Gastroesophageal sphincter (tissue), 4 donors: Measurements from ENCODE around the gene OLIG1. TPM values are rescaled to one million over a fixed set of nuclear protein-coding genes. Genes with fewer than 3 reads are reported as not detected.

ENCODE experiments used
- ATAC-seq: fragments of 150-250 bp; one replicate; pipeline ENCODE4 v1.9.1; 2016; ENCODE audit warnings: mild to moderate bottlenecking, moderate library complexity
- H3K27ac ChIP-seq, 4 donors: fragments of 200-600 bp; sonication (generic) in 3 of 4; 1 replicate in 3 of 4; 2 replicates in 1 of 4; pipeline ENCODE4 v1.5.1; 2016 to 2019
- H3K27me3 ChIP-seq: fragments of 200-600 bp; sonication (generic); one replicate; pipeline ENCODE4 v1.5.1; 2019
- H3K36me3 ChIP-seq, 2 donors: fragments of 200-600 bp; sonication (generic); one replicate each; pipeline ENCODE4 v1.5.1; 2019; ENCODE audit warnings: control low read depth in 1 of 2
- H3K4me1 ChIP-seq, 3 donors: fragments of 200-600 bp; sonication (generic); 1 replicate in 2 of 3; 2 replicates in 1 of 3; pipeline ENCODE4 v1.5.1; 2016 to 2019; ENCODE audit warnings: control low read depth in 2 of 3
- H3K4me3 ChIP-seq, 2 donors: fragments of 200-600 bp; sonication (generic); one replicate each; pipeline ENCODE4 v1.5.1; 2019; ENCODE audit warnings: mild to moderate bottlenecking in 1 of 2, moderate library complexity in 1 of 2
- H3K9me3 ChIP-seq, 3 donors: fragments of 200-600 bp; sonication (generic); one replicate each; pipeline ENCODE4 v1.5.1; 2017 to 2019; ENCODE audit warnings: control low read depth in 2 of 3
- EP300 ChIP-seq: sonication (generic); formaldehyde crosslinking; IDR thresholded peaks from one replicate; pipeline ENCODE4 v1.6.1; 2017; ENCODE audit warnings: antibody characterized with exemption, mild to moderate bottlenecking
- POLR2A ChIP-seq, 2 donors: fragments of 450-650 bp; IDR thresholded peaks; one replicate each; pipeline ENCODE4 v1.6.1; 2017; ENCODE audit warnings: antibody characterized with exemption in 2 of 2, mild to moderate bottlenecking in 2 of 2, moderate library complexity in 1 of 2
- POLR2AphosphoS5 ChIP-seq: sonication (generic); formaldehyde crosslinking; IDR thresholded peaks from one replicate; pipeline ENCODE4 v1.6.1; 2017; ENCODE audit warnings: antibody characterized with exemption
- WGBS, 2 donors: methylation state at CpG; one replicate each; pipeline ENCODE4 v1.1.5; 2018; ENCODE audit warnings: low coverage in 1 of 2; 5-methylcytosine and 5-hydroxymethylcytosine counted together
- total RNA-seq, 4 donors: library from RNA; depleted of rRNA; stranded (reverse); fragments of >200 nt; gene quantifications; one replicate each; pipeline ENCODE4 v1.1.0, GENCODE V29; 2016
- TF ChIP-seq, protein P1 (sequence below), 4 experiments: fragments of 200-600 bp in 2 of 4; fragments of 450-650 bp in 2 of 4; sonication (generic) in 1 of 4; IDR thresholded peaks; one replicate each; pipeline ENCODE4 v1.5.1; 2017 to 2019; ENCODE audit warnings: antibody characterized with exemption in 4 of 4, mild to moderate bottlenecking in 2 of 4, moderate library complexity in 2 of 4

The OLIG1 gene
- total RNA-seq, 4 donors from 2014 or later, result not detected

GRCh38 chr21:33026443-33026858 lies 43.5 kb upstream of the OLIG1 start:
- TF ChIP-seq POLR2A (IDR thresholded peaks at IDR 0.05), result no peak
- TF ChIP-seq, protein P1, sequence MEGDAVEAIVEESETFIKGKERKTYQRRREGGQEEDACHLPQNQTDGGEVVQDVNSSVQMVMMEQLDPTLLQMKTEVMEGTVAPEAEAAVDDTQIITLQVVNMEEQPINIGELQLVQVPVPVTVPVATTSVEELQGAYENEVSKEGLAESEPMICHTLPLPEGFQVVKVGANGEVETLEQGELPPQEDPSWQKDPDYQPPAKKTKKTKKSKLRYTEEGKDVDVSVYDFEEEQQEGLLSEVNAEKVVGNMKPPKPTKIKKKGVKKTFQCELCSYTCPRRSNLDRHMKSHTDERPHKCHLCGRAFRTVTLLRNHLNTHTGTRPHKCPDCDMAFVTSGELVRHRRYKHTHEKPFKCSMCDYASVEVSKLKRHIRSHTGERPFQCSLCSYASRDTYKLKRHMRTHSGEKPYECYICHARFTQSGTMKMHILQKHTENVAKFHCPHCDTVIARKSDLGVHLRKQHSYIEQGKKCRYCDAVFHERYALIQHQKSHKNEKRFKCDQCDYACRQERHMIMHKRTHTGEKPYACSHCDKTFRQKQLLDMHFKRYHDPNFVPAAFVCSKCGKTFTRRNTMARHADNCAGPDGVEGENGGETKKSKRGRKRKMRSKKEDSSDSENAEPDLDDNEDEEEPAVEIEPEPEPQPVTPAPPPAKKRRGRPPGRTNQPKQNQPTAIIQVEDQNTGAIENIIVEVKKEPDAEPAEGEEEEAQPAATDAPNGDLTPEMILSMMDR (IDR thresholded peaks at IDR 0.05), result no peak
- TF ChIP-seq EP300, result no peak
- no peak for TF ChIP-seq POLR2AphosphoS5
- no peaks in the 10 kb centered on the region for H3K9me3 ChIP-seq
- H3K4me3 ChIP-seq, result no peak overlapping the region
- peaks cover 100% of the 10 kb centered on the region for H3K27me3 ChIP-seq
- ATAC-seq, result no peak
- peaks cover 0 to 72% (median 31%) of the 10 kb centered on the region in 3 donors for H3K4me1 ChIP-seq
- 2% methylated on average over 20 of the region's 21 CpGs; no CpG with 5 or more reads in 1 of the 2 donors for WGBS, 2 donors
- no peak overlapping the region for H3K27ac ChIP-seq
- no peaks in the 10 kb centered on the region for H3K36me3 ChIP-seq

- H3K4me3 ChIP-seq, result no peak overlapping the region
- no peaks in the 10 kb centered on the region for H3K36me3 ChIP-seq
- H3K27me3 ChIP-seq, result peaks cover 100% of the 10 kb centered on the region
- no peak for ATAC-seq
- no peak overlapping the region for H3K27ac ChIP-seq
- H3K9me3 ChIP-seq, result no peaks in the 10 kb centered on the region
- no CpG with 5 or more reads among the region's 54 CpGs for WGBS, 2 donors
- peaks cover 0 to 72% (median 31%) of the 10 kb centered on the region in 3 donors for H3K4me1 ChIP-seq
- TF ChIP-seq, protein P1 (IDR thresholded peaks at IDR 0.05), result no peak
- no peak for TF ChIP-seq EP300
- TF ChIP-seq POLR2A (IDR thresholded peaks at IDR 0.05), result no peak
- no peak for TF ChIP-seq POLR2AphosphoS5
Measured at GRCh38 chr21:33026878-33027400, 43.0 kb upstream of the OLIG1 start.

- WGBS, 2 donors, result 0% methylated on average over 1 of the region's 85 CpGs; no CpG with 5 or more reads in 1 of the 2 donors
Measured at GRCh38 chr21:33027401-33028286, 42.3 kb upstream of the OLIG1 start.

GRCh38 chr21:33028287-33028670 lies 41.7 kb upstream of the OLIG1 start:
- ATAC-seq, result no peak
- no peak for TF ChIP-seq POLR2A (IDR thresholded peaks at IDR 0.05)
- TF ChIP-seq POLR2AphosphoS5, result no peak
- TF ChIP-seq EP300, result no peak
- TF ChIP-seq, protein P1 (IDR thresholded peaks at IDR 0.05), result no peak
- H3K4me3 ChIP-seq, result no peak overlapping the region
- peaks cover 0 to 64% (median 28%) of the 10 kb centered on the region in 3 donors for H3K4me1 ChIP-seq
- 0 to 2% methylated on average over 3 to 9 of the region's 15 CpGs for WGBS, 2 donors
- no peaks in the 10 kb centered on the region for H3K9me3 ChIP-seq
- peaks cover 100% of the 10 kb centered on the region for H3K27me3 ChIP-seq
- H3K36me3 ChIP-seq, result no peaks in the 10 kb centered on the region
- no peak overlapping the region for H3K27ac ChIP-seq

More at GRCh38 chr21:33027401-33028286, 42.3 kb upstream of the OLIG1 start:
- H3K27ac ChIP-seq, result no peak overlapping the region
- H3K4me3 ChIP-seq, result no peak overlapping the region
- H3K4me1 ChIP-seq, result peaks cover 0 to 69% (median 31%) of the 10 kb centered on the region in 3 donors
- no peaks in the 10 kb centered on the region for H3K36me3 ChIP-seq
- no peak for ATAC-seq
- peaks cover 100% of the 10 kb centered on the region for H3K27me3 ChIP-seq
- TF ChIP-seq POLR2AphosphoS5 (no peak), EP300 (no peak), POLR2A (IDR thresholded peaks at IDR 0.05) (no peak)
- TF ChIP-seq, protein P1 (IDR thresholded peaks at IDR 0.05), result no peak
- H3K9me3 ChIP-seq, result no peaks in the 10 kb centered on the region
